Lower lobe of right lung (tissue), 2 donors: ENCODE results near the gene ZNF451. TPM values are rescaled to one million over a fixed set of nuclear protein-coding genes. Genes with fewer than 3 reads are reported as not detected.

Source experiments
- ATAC-seq, 2 donors: fragments of 200-7000 bp; cut with Tn5 transposase; one replicate each; pipeline ENCODE4 v1.9.1; 2020 to 2022; ENCODE audit warnings: mild to moderate bottlenecking in 2 of 2, moderate library complexity in 2 of 2
- DNase-seq: peaks from one replicate; pipeline ENCODE4 v3.0.0-alpha.2; 2020
- H3K27ac ChIP-seq: fragments of 200-600 bp; one replicate; pipeline ENCODE4 v1.8.0; 2022
- H3K27me3 ChIP-seq: fragments of 200-600 bp; one replicate; pipeline ENCODE4 v1.8.0; 2022; ENCODE audit warnings: low read depth
- H3K36me3 ChIP-seq: fragments of 200-600 bp; one replicate; pipeline ENCODE4 v1.8.0; 2022; ENCODE audit warnings: mild to moderate bottlenecking
- H3K4me1 ChIP-seq: fragments of 200-600 bp; one replicate; pipeline ENCODE4 v1.8.0; 2022
- H3K4me3 ChIP-seq: fragments of 200-600 bp; one replicate; pipeline ENCODE4 v1.8.0; 2022; ENCODE audit warnings: mild to moderate bottlenecking
- H3K9me3 ChIP-seq: fragments of 200-600 bp; one replicate; pipeline ENCODE4 v1.8.0; 2022
- intact Hi-C: fragments of 100-400 bp; cut with DNase I; formaldehyde crosslinking; loops from one replicate; pipeline ENCODE4 v1.11.0; 2022
- total RNA-seq: library from RNA; stranded (reverse); fragmentation: NEBNext Ultra II Directional; extraction: Animal tissue kit (Norgen Biotek cat#: 25700); gene quantifications from one replicate; pipeline ENCODE4 v1.2.1, GENCODE V29; 2021
- TF ChIP-seq, protein P1 (sequence below): fragments of 200-600 bp; IDR thresholded peaks from one replicate; pipeline ENCODE4 v1.8.0; 2022; ENCODE audit warnings: antibody characterized with exemption, mild to moderate bottlenecking
- donor health status: DM: no; HTN: yes; CAD: no; lungs with severe emphysema.

The ZNF451 gene
- total RNA-seq, 1 donor from 2014 or later, result 56.9 TPM

DNA sequence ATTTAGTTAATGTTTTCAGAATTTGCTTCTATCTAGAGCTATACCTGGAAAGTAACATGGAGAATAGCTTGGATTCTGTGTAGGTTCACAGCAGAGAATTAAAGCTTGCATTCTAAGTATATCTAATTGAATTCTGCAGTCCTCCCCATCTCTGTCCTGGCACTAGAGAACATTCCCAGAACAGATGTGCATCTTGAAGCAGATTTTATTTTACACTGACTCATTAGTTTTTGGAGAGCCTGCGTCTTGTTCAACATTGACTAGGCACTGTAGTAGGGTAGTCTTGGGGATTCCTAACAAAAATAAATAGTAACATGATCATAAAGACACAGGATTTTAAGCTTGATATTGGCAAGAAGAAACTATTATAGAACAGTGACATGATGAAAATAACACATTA, 45.9 kb downstream of the ZNF451 start:
- intact Hi-C loops, result no loop called here
- Histone ChIP-seq H3K27ac (no peak overlapping the region), H3K27me3 (no peaks in the 10 kb centered on the region), H3K4me3 (no peak overlapping the region), H3K4me1 (no peaks in the 10 kb centered on the region), H3K9me3 (no peaks in the 10 kb centered on the region), H3K36me3 (peaks cover 60% of the 10 kb centered on the region)
- TF ChIP-seq, protein P1, sequence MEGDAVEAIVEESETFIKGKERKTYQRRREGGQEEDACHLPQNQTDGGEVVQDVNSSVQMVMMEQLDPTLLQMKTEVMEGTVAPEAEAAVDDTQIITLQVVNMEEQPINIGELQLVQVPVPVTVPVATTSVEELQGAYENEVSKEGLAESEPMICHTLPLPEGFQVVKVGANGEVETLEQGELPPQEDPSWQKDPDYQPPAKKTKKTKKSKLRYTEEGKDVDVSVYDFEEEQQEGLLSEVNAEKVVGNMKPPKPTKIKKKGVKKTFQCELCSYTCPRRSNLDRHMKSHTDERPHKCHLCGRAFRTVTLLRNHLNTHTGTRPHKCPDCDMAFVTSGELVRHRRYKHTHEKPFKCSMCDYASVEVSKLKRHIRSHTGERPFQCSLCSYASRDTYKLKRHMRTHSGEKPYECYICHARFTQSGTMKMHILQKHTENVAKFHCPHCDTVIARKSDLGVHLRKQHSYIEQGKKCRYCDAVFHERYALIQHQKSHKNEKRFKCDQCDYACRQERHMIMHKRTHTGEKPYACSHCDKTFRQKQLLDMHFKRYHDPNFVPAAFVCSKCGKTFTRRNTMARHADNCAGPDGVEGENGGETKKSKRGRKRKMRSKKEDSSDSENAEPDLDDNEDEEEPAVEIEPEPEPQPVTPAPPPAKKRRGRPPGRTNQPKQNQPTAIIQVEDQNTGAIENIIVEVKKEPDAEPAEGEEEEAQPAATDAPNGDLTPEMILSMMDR, result no peak
- no peak for ATAC-seq
- no peak for DNase-seq

DNA sequence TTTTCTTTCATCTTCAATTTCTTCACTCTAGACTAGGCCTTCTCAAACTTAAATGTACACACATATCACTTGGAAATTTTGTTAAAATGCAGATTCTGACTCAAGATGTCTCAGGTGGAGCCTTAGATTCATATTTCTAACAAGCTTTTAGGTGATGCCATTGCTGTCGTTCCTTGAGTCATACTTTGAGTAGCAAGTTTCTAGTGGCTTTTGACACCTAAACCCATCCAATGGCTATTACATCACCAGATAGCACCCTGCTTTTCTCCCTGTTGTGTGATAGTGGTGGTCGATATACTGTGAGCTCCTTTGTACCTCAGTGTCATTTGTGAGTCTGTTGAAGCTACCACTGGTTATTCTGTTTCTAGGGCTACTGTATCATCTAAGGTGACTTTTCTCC, 47.4 kb downstream of the ZNF451 start:
- intact Hi-C loops, result no loop called here
- no peaks in the 10 kb centered on the region for H3K27me3 ChIP-seq
- no peaks in the 10 kb centered on the region for H3K4me1 ChIP-seq
- peaks cover 65% of the 10 kb centered on the region for H3K36me3 ChIP-seq
- DNase-seq (no peak), ATAC-seq (no peak)
- no peak overlapping the region for H3K27ac ChIP-seq
- no peak overlapping the region for H3K4me3 ChIP-seq
- TF ChIP-seq, protein P1, result no peak
- H3K9me3 ChIP-seq, result no peaks in the 10 kb centered on the region

DNA sequence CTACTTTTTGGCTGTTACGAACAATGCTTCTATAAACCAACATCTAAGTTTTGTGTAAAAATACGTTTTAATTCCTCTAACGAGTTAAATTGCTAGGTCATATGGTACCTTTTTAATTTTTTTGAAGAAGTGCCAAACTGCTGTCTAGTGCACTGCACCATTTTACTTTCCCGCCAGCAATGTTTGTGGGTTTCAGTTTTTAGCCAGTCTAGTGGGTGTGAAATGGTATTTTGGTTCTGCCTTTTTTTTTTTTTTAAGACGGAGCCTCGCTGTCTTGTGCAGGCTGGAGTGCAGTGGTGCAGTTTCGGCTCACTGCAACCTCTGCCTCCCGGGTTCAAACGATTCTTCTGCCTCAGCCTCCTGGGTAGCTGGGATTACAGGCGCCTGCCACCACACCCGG, 48.0 kb downstream of the ZNF451 start:
- TF ChIP-seq, protein P1, result no peak
- Histone ChIP-seq H3K9me3 (no peaks in the 10 kb centered on the region), H3K4me1 (no peaks in the 10 kb centered on the region), H3K27me3 (no peaks in the 10 kb centered on the region), H3K4me3 (no peak overlapping the region), H3K27ac (no peak overlapping the region), H3K36me3 (peaks cover 65% of the 10 kb centered on the region)
- ATAC-seq, result no peak
- DNase-seq, result no peak
- intact Hi-C loops, result no loop called here

GRCh38 chr6:57141451-57142177, 51.6 kb downstream of the ZNF451 start:
- no peak for ATAC-seq
- H3K9me3 ChIP-seq, result no peaks in the 10 kb centered on the region
- no peak for DNase-seq
- TF ChIP-seq, protein P1, result no peak
- intact Hi-C loops, result no loop called here
- H3K27ac ChIP-seq, result no peak overlapping the region
- H3K36me3 ChIP-seq, result peaks cover 39% of the 10 kb centered on the region
- H3K4me1 ChIP-seq, result no peaks in the 10 kb centered on the region
- no peak overlapping the region for H3K4me3 ChIP-seq
- no peaks in the 10 kb centered on the region for H3K27me3 ChIP-seq

- DNase-seq, result no peak
- Histone ChIP-seq H3K36me3 (peaks cover 39% of the 10 kb centered on the region), H3K27me3 (no peaks in the 10 kb centered on the region), H3K27ac (no peak overlapping the region), H3K4me3 (no peak overlapping the region), H3K9me3 (no peaks in the 10 kb centered on the region), H3K4me1 (no peaks in the 10 kb centered on the region)
- TF ChIP-seq, protein P1, result no peak
- intact Hi-C loops, result no loop called here
- no peak for ATAC-seq
Measured at GRCh38 chr6:57142178-57142525, 52.2 kb downstream of the ZNF451 start.
